Urinary bladder (tissue), 4 donors: ENCODE measurements around the gene CHCT1. TPM values are rescaled to one million over a fixed set of nuclear protein-coding genes. Genes with fewer than 3 reads are reported as not detected.

Source experiments
- DNase-seq: peaks from one replicate; pipeline ENCODE4 v3.0.0-alpha.2; 2015; ENCODE audit errors: extremely low spot score
- H3K27ac ChIP-seq: one replicate; pipeline ENCODE4 v1.5.1; 2013; ENCODE audit warnings: low read depth, mild to moderate bottlenecking, moderate library complexity
- H3K36me3 ChIP-seq: one replicate; pipeline ENCODE4 v1.6.1; 2013; ENCODE audit warnings: mild to moderate bottlenecking, moderate library complexity; ENCODE audit not compliant: insufficient read depth
- H3K4me1 ChIP-seq: one replicate; pipeline ENCODE4 v1.6.1; 2013; ENCODE audit warnings: mild to moderate bottlenecking, moderate library complexity; ENCODE audit not compliant: insufficient read depth
- H3K4me3 ChIP-seq: one replicate; pipeline ENCODE4 v1.5.1; 2013; ENCODE audit warnings: low read depth, low read length
- whole genome bisulfite sequencing: extraction: QIAGEN DNeasy Blood & Tissue Kit; methylation state at CpG from one replicate; pipeline ENCODE4 v1.1.7; 2013; 5-methylcytosine and 5-hydroxymethylcytosine counted together
- polyA plus RNA-seq: library from polyadenylated mRNA; stranded (reverse); fragments of 200-250 nt; gene quantifications from one replicate; pipeline ENCODE4 v1.2.3, GENCODE V29; 2013
- total RNA-seq: library from RNA; depleted of rRNA; stranded (reverse); fragments of >200 nt; gene quantifications from one replicate; pipeline ENCODE4 v1.2.3, GENCODE V29; 2014
- donor health status: healthy with polysubstance abuse.
- donor health status: healthy.

Gene CHCT1
- total and polyA plus RNA-seq, 2 donors: 0.09 TPM; not detected in 1

DNA sequence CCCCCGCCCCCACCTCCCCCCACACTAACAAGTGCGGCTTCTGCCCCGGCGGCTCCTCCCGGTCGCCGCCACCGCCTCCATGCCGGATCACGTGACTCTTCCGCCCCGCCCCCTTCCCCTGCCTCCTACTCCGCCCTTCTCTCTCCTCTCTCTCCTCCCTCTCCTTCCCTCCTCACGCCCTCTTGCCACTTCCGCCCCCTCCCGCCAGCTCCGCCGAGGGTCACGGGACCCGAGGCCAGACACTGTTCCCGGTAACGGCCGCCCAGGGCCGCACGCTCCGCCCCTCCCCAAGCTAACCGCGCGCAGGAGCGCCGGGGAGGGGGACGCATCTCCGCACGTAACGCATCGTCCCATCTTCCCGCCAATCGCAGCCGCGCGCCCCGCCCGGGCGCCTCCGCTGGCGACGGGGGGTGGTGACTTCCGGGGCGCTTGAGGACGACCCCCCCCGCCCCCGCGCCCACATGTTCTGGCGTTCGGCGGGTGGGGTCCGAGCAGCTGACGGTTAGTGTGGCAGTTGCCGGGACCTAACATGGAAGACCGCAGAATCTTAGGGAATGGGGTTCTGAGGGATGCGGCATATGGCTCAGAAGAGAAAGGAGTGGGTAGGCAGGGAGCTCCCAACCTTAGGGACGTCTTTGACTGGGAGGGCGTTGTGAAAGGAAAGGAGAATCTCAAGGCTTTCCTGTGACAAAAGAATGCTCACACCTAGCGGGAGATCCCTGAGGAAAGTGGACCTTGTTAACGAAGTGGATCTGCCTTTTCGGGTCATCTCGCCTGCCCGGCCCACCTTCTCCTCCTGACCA, 30.0 kb upstream of the CHCT1 start, which contains the start of gene USP32:
TSS of gene USP32 (minus strand) at position 92 of the 803 bp plus-strand sequence. CDS start 194 bp downstream, outside the sequence.
- peak within 1 kb of the TSS; percentile 65 for H3K4me3 ChIP-seq
- peak within 1 kb of the TSS; percentile 60 for H3K27ac ChIP-seq
- under 1% methylated on average over 68 of the region's 68 CpGs for WGBS
- DNase-seq: peak; percentile 93
- H3K4me1 ChIP-seq: no peaks in the 10 kb centered on the region
- no peaks in the 10 kb centered on the region for H3K36me3 ChIP-seq

DNA sequence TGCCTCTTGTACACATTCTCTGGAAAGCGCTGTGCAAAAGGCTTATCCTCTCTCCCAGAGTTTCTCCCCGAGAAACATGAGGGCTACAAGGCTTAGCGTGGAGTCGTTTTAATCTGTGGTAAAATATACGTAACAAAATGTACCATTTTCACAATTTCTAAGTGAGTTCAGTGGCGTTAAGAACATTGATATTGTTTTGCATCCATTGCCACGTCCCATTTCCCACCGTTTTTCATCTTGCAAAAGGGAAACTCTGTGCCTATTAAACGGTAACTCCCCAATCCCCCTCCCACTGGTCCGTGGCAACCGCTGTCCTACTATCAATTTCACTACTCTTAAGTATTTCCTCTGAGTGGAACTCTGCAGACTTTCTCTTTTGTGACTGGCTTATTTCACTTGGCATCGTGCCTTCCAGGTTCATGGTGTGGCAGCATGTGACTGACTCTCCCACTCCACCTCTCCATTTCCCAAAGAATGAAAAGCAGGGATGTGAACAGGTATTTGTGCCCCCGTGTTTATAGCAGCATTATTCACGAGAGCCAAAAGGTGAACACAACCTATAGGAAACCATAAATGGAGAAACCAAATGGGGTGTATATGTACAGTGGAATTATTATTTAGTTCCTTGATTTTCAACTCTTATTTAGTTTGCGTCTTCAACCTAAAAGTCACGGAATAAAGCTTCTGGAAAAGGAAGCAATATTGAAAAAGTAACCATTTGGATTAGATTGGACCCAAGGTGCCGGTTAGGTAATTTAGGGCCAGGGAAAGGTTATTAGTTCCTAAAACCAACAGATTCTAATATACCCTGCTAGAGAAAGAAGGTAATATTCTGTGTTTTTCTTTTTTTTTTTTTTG, 29.2 kb upstream of the CHCT1 start:
- peak overlapping the region; percentile 55 for H3K27ac ChIP-seq
- H3K4me3 ChIP-seq: peak overlapping the region; percentile 65
- WGBS: 19% methylated on average over 17 of the region's 17 CpGs
- no peak for DNase-seq
- no peaks in the 10 kb centered on the region for H3K36me3 ChIP-seq
- no peaks in the 10 kb centered on the region for H3K4me1 ChIP-seq

DNA sequence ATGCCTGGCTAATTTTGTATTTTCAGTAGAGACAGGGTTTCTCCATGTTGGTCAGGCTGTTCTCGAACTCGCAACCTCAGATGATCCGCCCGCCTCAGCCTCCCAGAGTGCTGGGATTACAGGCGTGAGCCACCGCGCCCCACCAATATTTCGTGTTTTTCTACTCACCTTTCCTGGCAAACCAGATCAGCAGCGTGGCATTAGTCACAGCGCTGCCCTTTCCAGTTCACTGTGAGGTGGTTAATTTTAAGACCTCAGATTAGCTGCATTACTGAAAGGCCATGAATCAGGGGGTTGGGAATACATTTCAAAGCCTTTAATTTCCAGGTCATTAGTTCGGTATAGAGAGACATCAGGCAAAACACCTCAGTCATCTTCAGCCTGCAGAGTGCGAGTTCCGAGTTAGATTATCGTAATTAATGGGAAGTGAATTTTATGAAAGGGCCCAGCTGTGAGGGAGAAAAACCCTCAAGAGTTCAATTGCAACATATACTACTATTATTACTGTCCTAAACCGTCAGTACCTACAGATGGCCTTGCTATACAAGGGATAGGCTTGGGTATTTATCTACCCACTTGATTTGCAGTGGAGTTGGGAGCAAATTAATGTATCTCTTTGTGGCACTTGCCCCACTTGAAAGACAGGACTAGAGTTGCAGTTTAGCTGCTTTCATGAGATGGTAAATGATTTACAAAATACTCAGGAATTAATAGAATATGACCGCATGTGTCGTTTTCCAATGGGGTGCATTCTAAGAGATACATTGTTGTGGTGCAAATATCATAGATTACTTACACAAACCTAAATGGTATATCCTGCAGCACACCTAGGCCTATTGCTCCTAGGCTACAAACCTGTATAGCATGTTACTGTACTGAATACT, 28.2 kb upstream of the CHCT1 start:
- H3K27ac ChIP-seq: no peak overlapping the region
- no peak overlapping the region for H3K4me3 ChIP-seq
- 94% methylated on average over 17 of the region's 17 CpGs for WGBS
- no peak for DNase-seq
- no peaks in the 10 kb centered on the region for H3K36me3 ChIP-seq
- no peaks in the 10 kb centered on the region for H3K4me1 ChIP-seq

DNA sequence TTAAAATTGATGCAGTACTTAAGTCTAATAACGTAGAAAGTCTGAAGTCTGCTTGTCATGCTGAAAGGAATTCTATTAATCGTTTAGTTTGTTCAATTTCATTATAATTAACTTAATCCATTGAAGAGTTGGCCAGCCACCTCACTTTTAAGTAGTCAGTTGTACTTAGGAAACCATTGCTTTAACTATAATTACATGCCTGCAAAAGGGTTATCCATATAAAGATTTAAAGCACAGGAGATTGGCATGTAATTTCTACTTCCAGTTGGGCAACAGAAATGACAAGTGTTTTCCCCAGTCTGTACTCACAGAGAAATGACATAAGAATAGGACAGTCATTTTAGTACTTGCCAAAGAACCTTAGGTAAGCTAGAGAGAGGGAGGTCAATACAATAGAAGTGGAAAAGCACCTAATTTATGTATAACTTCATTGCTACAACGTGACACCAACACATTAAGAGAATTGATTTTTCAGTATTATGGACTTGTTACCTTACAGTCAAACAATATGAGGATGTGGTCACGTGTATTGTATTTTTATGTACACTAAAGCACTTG, 26.7 kb upstream of the CHCT1 start:
- 81% methylated on average over 4 of the region's 4 CpGs for WGBS
- H3K36me3 ChIP-seq: no peaks in the 10 kb centered on the region
- DNase-seq: no peak
- no peaks in the 10 kb centered on the region for H3K4me1 ChIP-seq
- no peak overlapping the region for H3K4me3 ChIP-seq
- no peak overlapping the region for H3K27ac ChIP-seq

DNA sequence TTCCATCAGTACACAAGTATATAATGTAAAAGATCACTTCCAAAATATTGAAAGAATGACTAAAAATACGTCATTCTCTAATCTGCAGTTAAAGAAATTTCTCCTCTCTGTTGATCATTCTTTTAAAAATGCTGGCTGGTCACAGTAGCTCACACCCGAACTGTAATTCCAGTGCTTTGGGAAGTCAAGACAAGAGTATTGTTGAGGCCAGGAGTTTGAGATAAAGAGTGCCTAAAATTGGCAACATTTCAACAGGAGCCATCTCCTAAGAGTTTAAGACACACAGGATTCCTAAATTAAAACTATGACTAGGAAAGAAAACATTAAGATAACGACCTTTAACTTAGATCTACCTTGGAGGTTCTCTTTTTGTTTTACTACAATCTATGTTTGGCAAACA, 25.9 kb upstream of the CHCT1 start:
- H3K27ac ChIP-seq: no peak overlapping the region
- H3K36me3 ChIP-seq: no peaks in the 10 kb centered on the region
- 72% methylated on average over 3 of the region's 3 CpGs for WGBS
- DNase-seq: no peak
- no peak overlapping the region for H3K4me3 ChIP-seq
- no peaks in the 10 kb centered on the region for H3K4me1 ChIP-seq

DNA sequence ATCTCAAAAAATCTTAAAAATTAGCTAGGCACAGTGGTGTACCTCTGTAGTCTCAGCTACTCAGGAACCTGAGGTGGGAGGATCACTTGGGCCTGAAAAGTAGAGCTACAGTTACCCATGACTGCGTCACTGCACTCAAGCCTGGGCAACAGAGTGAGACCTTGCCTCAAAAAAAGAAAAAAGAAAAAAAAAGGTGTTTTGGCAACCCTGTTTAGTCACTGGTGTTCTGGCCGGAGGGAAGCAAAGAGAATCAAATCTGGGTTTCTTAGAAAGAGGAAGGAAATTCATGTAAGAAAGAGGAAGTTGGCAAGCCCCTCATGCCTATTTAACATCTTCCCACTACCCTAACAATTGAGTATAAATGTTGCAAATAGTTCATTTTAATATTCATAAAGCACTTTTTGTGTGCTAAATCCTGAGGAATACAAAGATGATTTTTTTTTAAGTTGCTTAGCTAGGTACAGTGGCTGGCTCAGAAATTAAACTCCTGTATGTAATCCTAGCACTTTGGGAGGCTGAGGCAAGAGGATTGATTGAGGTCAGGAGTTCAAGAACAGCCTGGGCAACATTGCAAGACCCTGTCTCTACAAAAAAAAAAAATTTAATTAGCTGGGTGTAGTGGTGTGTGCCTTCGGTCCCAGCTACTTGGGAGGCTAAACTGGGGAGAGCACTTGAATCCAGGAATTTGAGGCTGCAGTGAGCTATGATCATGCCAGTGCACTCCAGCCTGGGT, 23.9 kb upstream of the CHCT1 start:
- Histone ChIP-seq H3K4me3 (no peak overlapping the region), H3K36me3 (no peaks in the 10 kb centered on the region), H3K27ac (no peak overlapping the region), H3K4me1 (no peaks in the 10 kb centered on the region)
- WGBS: 74% methylated on average over 3 of the region's 3 CpGs
- DNase-seq: no peak

DNA sequence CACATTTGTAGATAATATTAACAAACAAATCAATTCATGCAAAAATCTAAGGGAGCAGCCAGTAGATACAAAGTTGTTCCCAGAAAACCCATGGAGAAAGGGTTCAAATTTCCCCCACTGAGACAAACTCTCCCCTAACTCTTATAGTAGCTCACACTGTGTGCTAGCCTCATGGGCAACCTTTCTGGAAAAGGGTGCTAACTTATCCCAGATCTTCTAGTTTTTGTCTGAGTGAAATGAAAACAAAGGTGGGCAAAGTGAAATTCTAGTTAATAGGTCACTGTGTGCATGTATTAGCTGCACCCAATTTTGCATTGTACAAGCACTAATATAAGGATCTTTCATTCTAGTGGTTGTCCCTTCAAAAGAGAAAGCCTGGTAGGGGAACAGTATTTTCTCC, 20.5 kb upstream of the CHCT1 start:
- Histone ChIP-seq H3K4me1 (no peaks in the 10 kb centered on the region), H3K27ac (no peak overlapping the region), H3K36me3 (no peaks in the 10 kb centered on the region), H3K4me3 (no peak overlapping the region)
- no peak for DNase-seq

DNA sequence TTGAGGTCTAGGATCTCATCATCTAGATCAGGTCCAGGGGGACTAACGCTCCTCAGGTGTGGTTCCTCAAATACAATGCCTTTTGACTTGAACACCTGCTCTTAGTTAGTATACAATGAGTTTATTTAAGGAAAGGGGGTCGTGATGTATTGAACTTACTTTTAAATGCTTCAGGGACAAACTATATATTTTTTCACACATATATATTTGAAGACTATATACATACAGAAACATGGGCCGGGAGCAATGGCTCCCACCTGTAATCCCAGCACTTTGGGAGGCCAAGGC, 18.8 kb upstream of the CHCT1 start:
- H3K4me1 ChIP-seq: no peaks in the 10 kb centered on the region
- no peak overlapping the region for H3K4me3 ChIP-seq
- WGBS: 81% methylated on average over 3 of the region's 3 CpGs
- DNase-seq: no peak
- H3K27ac ChIP-seq: no peak overlapping the region
- no peaks in the 10 kb centered on the region for H3K36me3 ChIP-seq

DNA sequence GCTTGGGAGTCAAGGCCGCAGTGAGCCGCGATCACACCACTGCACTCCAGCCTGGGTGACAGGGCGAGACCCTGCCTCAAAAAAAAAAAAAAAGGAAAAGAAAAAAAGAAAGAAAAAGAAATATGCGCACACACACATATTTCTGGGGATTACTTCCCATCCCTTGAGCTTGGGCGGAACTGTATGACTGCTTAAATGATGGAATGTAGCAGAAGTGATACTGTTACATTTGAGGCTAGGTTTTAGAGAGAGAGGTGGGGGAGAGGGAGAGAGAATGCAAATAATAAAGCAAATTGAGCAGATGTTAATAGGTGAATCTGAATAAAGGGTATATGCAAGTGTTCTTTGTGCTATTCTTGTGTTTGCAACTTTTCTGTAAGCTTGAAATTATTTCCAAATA, 18.3 kb upstream of the CHCT1 start:
- no peak overlapping the region for H3K4me3 ChIP-seq
- H3K27ac ChIP-seq: no peak overlapping the region
- no peak for DNase-seq
- no peaks in the 10 kb centered on the region for H3K36me3 ChIP-seq
- 82% methylated on average over 6 of the region's 6 CpGs for WGBS
- no peaks in the 10 kb centered on the region for H3K4me1 ChIP-seq

DNA sequence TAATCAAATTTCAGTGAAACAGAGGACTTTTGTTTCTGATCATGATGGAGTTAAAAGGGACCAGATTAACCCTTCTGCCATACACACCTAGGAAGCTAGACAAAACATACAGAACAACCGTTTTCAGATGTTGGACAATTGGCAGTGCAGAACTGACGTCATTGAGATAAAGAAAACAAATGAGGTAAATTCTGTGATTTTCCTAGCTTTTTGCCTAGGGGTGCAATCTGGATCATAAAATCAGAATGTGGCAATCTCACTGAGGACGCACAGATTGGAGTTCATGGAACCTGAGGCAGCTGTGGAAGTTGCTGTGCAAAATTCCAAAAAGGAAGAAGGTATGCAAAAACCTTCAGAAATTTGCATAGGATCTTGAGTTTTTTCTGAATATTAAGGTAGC, 15.4 kb upstream of the CHCT1 start:
- no peaks in the 10 kb centered on the region for H3K4me1 ChIP-seq
- H3K36me3 ChIP-seq: no peaks in the 10 kb centered on the region
- 69% methylated on average over 3 of the region's 3 CpGs for WGBS
- no peak for DNase-seq
- H3K27ac ChIP-seq: no peak overlapping the region
- no peak overlapping the region for H3K4me3 ChIP-seq

DNA sequence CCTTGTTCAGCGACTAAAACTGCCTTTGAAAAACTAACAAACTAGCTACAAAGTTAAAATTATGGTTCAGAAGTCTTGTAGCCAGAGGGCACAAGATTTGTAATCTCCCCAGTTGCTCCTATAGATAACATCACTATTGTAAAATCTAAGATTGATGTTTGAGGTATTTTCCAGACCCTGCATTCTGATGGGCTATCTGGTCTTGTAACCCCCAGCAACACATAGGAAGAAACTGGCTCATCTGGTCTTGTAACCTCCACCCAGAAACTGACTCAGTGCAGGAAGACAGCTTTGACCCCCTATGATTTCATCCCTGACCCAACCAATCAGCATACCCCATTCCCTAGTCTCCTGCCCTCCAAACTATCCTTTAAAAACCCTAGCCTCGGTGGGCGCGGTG, 12.3 kb upstream of the CHCT1 start:
- H3K4me3 ChIP-seq: no peak overlapping the region
- no peak overlapping the region for H3K27ac ChIP-seq
- DNase-seq: no peak
- H3K36me3 ChIP-seq: no peaks in the 10 kb centered on the region
- 91% methylated on average over 4 of the region's 4 CpGs for WGBS
- no peaks in the 10 kb centered on the region for H3K4me1 ChIP-seq

DNA sequence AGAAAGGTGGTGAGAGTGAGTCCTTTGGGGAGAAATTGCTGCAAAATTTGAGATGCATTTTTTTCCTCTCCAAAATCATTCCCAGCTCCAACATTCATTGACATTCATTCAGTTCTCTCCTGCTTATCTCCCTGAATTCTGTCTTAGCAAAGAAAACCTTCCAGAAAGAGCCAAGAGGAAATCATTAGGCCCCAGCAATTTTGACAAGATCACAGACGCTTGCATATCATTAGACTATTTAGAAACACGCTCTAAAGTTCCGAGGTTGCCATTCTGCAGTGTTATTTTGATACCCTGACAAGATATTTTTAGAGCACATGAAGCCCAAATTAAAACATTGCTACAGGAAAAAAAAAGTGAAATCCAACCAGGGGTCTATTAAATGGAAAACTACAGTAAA, 9.6 kb upstream of the CHCT1 start:
- Histone ChIP-seq H3K4me1 (no peaks in the 10 kb centered on the region), H3K4me3 (no peak overlapping the region), H3K27ac (no peak overlapping the region), H3K36me3 (no peaks in the 10 kb centered on the region)
- 61% methylated on average over 3 of the region's 3 CpGs for WGBS
- no peak for DNase-seq

DNA sequence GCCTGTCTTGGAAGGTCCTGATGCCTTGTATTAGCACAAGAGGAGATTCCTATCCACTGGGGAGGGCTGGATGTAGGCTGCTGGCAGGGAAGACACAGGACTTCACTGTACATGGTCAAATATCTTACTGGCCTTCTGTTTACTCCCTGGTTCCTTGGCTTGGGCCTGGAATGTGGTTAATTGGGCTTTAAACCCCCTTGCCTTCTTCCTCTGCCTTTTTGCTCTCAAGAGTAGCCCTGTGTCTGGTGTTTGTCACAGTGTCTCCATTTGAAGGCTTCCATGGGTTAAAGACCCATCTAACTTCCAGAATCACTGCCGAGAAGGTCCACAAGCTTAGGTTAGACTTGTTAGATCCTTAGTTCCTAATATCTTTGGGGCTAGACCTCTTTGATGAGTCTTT, 7.1 kb upstream of the CHCT1 start:
- no peaks in the 10 kb centered on the region for H3K36me3 ChIP-seq
- 51% methylated on average over 1 of the region's 1 CpG for WGBS
- H3K4me3 ChIP-seq: no peak overlapping the region
- H3K4me1 ChIP-seq: no peaks in the 10 kb centered on the region
- H3K27ac ChIP-seq: no peak overlapping the region
- DNase-seq: no peak
